ENCODE measurements around the gene PRND. TPM values are rescaled to one million over a fixed set of nuclear protein-coding genes. Genes with fewer than 3 reads are reported as not detected.
"Not testable (repeated sequence)": the region's sequence is repeated elsewhere in the genome, so short reads cannot be mapped to it uniquely, and the experiment has no call there.

Gene PRND
- polyA plus RNA-seq, 4 donors: 3.7 TPM; not detected in 3

DNA sequence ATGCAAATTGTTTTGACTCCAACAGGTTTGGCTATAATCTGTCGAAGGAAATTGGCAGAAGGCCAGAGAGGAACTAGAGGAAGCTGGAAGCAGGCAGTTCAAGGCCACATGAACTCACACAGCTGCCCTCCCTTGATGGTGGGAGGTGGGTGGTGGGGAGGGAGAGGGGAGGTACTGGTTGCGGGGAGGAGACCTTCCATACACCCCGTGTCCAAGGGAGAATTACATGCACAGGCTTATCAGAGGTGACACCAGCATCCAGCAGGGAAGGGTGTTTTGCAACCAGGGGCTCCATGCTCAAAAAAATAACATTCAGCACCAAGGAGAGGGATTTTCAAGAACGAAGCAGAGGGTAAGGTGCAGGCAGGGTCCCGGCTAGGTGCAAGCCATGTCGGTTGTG lies 9.1 kb downstream of the PRND start:
- Histone ChIP-seq H3K36me3 (ENCODE audit: control insufficient read depth in 3 of 3, insufficient read depth in 2 of 3, low read depth in 1 of 3, low read length in 3 of 3) (no peaks in the 10 kb centered on the region), H3K4me1 (ENCODE audit: control insufficient read depth in 3 of 3, insufficient read depth in 2 of 3, low read depth in 1 of 3, low read length in 2 of 3) (peaks cover 0 to 2% (median 0%) of the 10 kb centered on the region in 3 donors), H3K27me3 (ENCODE audit: control insufficient read depth in 3 of 3, insufficient read depth in 3 of 3, low read length in 3 of 3) (no peaks in the 10 kb centered on the region), H3K9me3 (ENCODE audit: control insufficient read depth in 2 of 2, insufficient read depth in 1 of 2, low read depth in 1 of 2, low read length in 1 of 2) (no peaks in the 10 kb centered on the region), H3K4me3 (ENCODE audit: low read depth in 1 of 3, low read length in 3 of 3) (no peak overlapping the region), H3K27ac (ENCODE audit: low read depth in 1 of 3, low read length in 2 of 3) (no peak overlapping the region)
- DNase-seq (no peak), FAIRE-seq (no peak)
- 5 to 11% (median 9%) methylated on average over 6 of the region's 6 CpGs for whole genome bisulfite sequencing, 3 donors

DNA sequence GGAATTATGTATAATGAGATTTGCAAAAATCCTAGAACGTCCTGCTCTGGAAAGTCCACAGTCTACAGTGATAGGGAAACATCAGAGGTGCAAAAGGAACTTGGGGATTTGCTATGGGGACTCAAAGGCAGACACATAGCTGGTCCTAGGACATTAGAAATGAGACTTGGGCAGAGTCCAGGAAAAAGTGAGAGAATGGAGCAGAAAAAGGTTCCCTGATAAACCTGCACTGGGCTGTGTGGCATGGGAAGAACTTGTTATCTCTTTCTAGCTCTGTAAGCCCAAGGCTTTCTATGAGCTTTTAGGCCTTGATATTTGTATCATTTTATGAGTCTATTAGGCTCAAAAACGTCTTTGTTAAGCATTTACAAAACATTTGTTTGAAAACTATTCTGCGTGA lies 15.2 kb downstream of the PRND start:
- FAIRE-seq: no peak
- Histone ChIP-seq H3K27me3 (ENCODE audit: control insufficient read depth in 3 of 3, insufficient read depth in 3 of 3, low read length in 3 of 3) (peaks cover 0 to 3% (median 0%) of the 10 kb centered on the region in 3 donors), H3K9me3 (ENCODE audit: control insufficient read depth in 2 of 2, insufficient read depth in 1 of 2, low read depth in 1 of 2, low read length in 1 of 2) (peaks cover 0 to 5% of the 10 kb centered on the region in 2 donors), H3K4me1 (ENCODE audit: control insufficient read depth in 3 of 3, insufficient read depth in 2 of 3, low read depth in 1 of 3, low read length in 2 of 3) (no peaks in the 10 kb centered on the region), H3K27ac (ENCODE audit: low read depth in 1 of 3, low read length in 2 of 3) (no peak overlapping the region), H3K4me3 (ENCODE audit: low read depth in 1 of 3, low read length in 3 of 3) (no peak overlapping the region), H3K36me3 (ENCODE audit: control insufficient read depth in 3 of 3, insufficient read depth in 2 of 3, low read depth in 1 of 3, low read length in 3 of 3) (no peaks in the 10 kb centered on the region)
- WGBS, 3 donors: 59 to 68% (median 64%) methylated on average over 3 of the region's 3 CpGs
- no peak for DNase-seq

DNA sequence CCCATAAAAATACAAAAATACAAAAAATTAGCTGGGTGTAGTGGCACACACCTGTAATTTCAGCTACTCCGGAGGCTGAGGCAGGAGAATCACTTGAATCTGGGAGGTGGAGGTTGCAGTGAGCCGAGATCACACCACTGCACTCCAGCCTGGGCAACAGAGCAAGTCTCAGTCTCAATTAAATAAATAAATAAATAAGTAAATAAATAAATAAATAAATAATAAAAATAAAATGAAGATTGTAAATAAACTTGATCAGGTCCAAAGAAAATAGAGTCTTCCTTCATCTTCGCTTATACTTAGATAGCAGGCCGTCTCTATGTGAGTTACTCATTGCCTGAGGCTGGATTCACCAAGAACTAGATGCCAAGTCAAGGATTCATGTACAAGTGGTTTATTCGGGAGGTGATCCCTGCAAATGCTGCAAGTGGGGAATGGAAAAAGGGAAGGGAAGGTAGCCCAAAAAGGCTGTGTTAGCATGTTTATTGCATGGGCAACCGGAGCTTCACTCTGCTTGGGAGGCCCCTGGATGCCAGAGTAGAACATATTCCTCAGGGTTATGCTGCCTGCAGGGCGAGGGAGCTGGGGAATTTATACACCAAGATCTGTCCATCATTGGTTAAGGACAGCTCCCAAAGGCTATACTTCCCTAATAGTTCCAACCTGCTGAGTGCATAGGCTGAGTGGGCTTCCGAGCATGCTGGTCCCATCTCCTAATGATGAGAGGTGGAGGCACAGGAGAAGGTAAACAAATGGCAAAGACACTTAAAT lies 16.3 kb downstream of the PRND start:
- no peak overlapping the region for H3K4me3 ChIP-seq (ENCODE audit: low read depth in 1 of 3, low read length in 3 of 3)
- H3K36me3 ChIP-seq (ENCODE audit: control insufficient read depth in 3 of 3, insufficient read depth in 2 of 3, low read depth in 1 of 3, low read length in 3 of 3): no peaks in the 10 kb centered on the region
- WGBS, 3 donors: 88 to 91% (median 89%) methylated on average over 8 of the region's 8 CpGs
- H3K9me3 ChIP-seq (ENCODE audit: control insufficient read depth in 2 of 2, insufficient read depth in 1 of 2, low read depth in 1 of 2, low read length in 1 of 2): peaks cover 0 to 5% of the 10 kb centered on the region in 2 donors
- no peaks in the 10 kb centered on the region for H3K4me1 ChIP-seq (ENCODE audit: control insufficient read depth in 3 of 3, insufficient read depth in 2 of 3, low read depth in 1 of 3, low read length in 2 of 3)
- DNase-seq (no peak), FAIRE-seq (no peak)
- no peak overlapping the region for H3K27ac ChIP-seq (ENCODE audit: low read depth in 1 of 3, low read length in 2 of 3)
- H3K27me3 ChIP-seq (ENCODE audit: control insufficient read depth in 3 of 3, insufficient read depth in 3 of 3, low read length in 3 of 3): peaks cover 0 to 3% (median 0%) of the 10 kb centered on the region in 3 donors

- Histone ChIP-seq H3K36me3 (ENCODE audit: control insufficient read depth in 3 of 3, insufficient read depth in 2 of 3, low read depth in 1 of 3, low read length in 3 of 3) (no peaks in the 10 kb centered on the region), H3K27ac (ENCODE audit: low read depth in 1 of 3, low read length in 2 of 3) (no peak overlapping the region), H3K9me3 (ENCODE audit: control insufficient read depth in 2 of 2, insufficient read depth in 1 of 2, low read depth in 1 of 2, low read length in 1 of 2) (peaks cover 0 to 5% of the 10 kb centered on the region in 2 donors), H3K27me3 (ENCODE audit: control insufficient read depth in 3 of 3, insufficient read depth in 3 of 3, low read length in 3 of 3) (peaks cover 0 to 3% (median 0%) of the 10 kb centered on the region in 3 donors), H3K4me1 (ENCODE audit: control insufficient read depth in 3 of 3, insufficient read depth in 2 of 3, low read depth in 1 of 3, low read length in 2 of 3) (no peaks in the 10 kb centered on the region), H3K4me3 (ENCODE audit: low read depth in 1 of 3, low read length in 3 of 3) (no peak overlapping the region)
- FAIRE-seq (no peak), DNase-seq (peak; percentile 30 to 40)
- 22 to 37% (median 33%) methylated on average over 10 of the region's 10 CpGs for WGBS, 3 donors
Observed at GRCh38 chr20:4740774-4741431, 19.2 kb downstream of the PRND start.

- Histone ChIP-seq H3K9me3 (ENCODE audit: control insufficient read depth in 2 of 2, insufficient read depth in 1 of 2, low read depth in 1 of 2, low read length in 1 of 2) (peaks cover 0 to 7% of the 10 kb centered on the region in 2 donors), H3K27ac (ENCODE audit: low read depth in 1 of 3, low read length in 2 of 3) (no peak overlapping the region), H3K4me3 (ENCODE audit: low read depth in 1 of 3, low read length in 3 of 3) (no peak overlapping the region), H3K27me3 (ENCODE audit: control insufficient read depth in 3 of 3, insufficient read depth in 3 of 3, low read length in 3 of 3) (peaks cover 0 to 15% (median 0%) of the 10 kb centered on the region in 3 donors), H3K36me3 (ENCODE audit: control insufficient read depth in 3 of 3, insufficient read depth in 2 of 3, low read depth in 1 of 3, low read length in 3 of 3) (no peaks in the 10 kb centered on the region), H3K4me1 (ENCODE audit: control insufficient read depth in 3 of 3, insufficient read depth in 2 of 3, low read depth in 1 of 3, low read length in 2 of 3) (no peaks in the 10 kb centered on the region)
- 44 to 51% (median 48%) methylated on average over 6 of the region's 6 CpGs for WGBS, 3 donors
- FAIRE-seq (no peak), DNase-seq (no peak)
Observed at GRCh38 chr20:4748847-4749246, 27.1 kb downstream of the PRND start.

- no peak for DNase-seq
- Histone ChIP-seq H3K36me3 (ENCODE audit: control insufficient read depth in 3 of 3, insufficient read depth in 2 of 3, low read depth in 1 of 3, low read length in 3 of 3) (no peaks in the 10 kb centered on the region), H3K4me3 (ENCODE audit: low read depth in 1 of 3, low read length in 3 of 3) (no peak overlapping the region), H3K27me3 (ENCODE audit: control insufficient read depth in 3 of 3, insufficient read depth in 3 of 3, low read length in 3 of 3) (peaks cover 0 to 15% (median 0%) of the 10 kb centered on the region in 3 donors), H3K9me3 (ENCODE audit: control insufficient read depth in 2 of 2, insufficient read depth in 1 of 2, low read depth in 1 of 2, low read length in 1 of 2) (peaks cover 0 to 7% of the 10 kb centered on the region in 2 donors), H3K4me1 (ENCODE audit: control insufficient read depth in 3 of 3, insufficient read depth in 2 of 3, low read depth in 1 of 3, low read length in 2 of 3) (no peaks in the 10 kb centered on the region), H3K27ac (ENCODE audit: low read depth in 1 of 3, low read length in 2 of 3) (no peak overlapping the region)
- FAIRE-seq: no peak
- WGBS, 3 donors: 55 to 77% (median 72%) methylated on average over 4 of the region's 4 CpGs
Observed at GRCh38 chr20:4749326-4749725, 27.6 kb downstream of the PRND start.

- DNase-seq (no peak), FAIRE-seq (no peak)
- H3K36me3 ChIP-seq (ENCODE audit: control insufficient read depth in 3 of 3, insufficient read depth in 2 of 3, low read depth in 1 of 3, low read length in 3 of 3): no peaks in the 10 kb centered on the region
- no peak overlapping the region for H3K27ac ChIP-seq (ENCODE audit: low read depth in 1 of 3, low read length in 2 of 3)
- H3K4me1 ChIP-seq (ENCODE audit: control insufficient read depth in 3 of 3, insufficient read depth in 2 of 3, low read depth in 1 of 3, low read length in 2 of 3): no peaks in the 10 kb centered on the region
- WGBS, 3 donors: 50 to 63% (median 58%) methylated on average over 4 of the region's 4 CpGs
- no peak overlapping the region for H3K4me3 ChIP-seq (ENCODE audit: low read depth in 1 of 3, low read length in 3 of 3)
- H3K9me3 ChIP-seq (ENCODE audit: control insufficient read depth in 2 of 2, insufficient read depth in 1 of 2, low read depth in 1 of 2, low read length in 1 of 2): peaks cover 0 to 7% of the 10 kb centered on the region in 2 donors
- H3K27me3 ChIP-seq (ENCODE audit: control insufficient read depth in 3 of 3, insufficient read depth in 3 of 3, low read length in 3 of 3): peaks cover 0 to 15% (median 0%) of the 10 kb centered on the region in 3 donors
Observed at GRCh38 chr20:4750381-4750780, 28.7 kb downstream of the PRND start.

DNA sequence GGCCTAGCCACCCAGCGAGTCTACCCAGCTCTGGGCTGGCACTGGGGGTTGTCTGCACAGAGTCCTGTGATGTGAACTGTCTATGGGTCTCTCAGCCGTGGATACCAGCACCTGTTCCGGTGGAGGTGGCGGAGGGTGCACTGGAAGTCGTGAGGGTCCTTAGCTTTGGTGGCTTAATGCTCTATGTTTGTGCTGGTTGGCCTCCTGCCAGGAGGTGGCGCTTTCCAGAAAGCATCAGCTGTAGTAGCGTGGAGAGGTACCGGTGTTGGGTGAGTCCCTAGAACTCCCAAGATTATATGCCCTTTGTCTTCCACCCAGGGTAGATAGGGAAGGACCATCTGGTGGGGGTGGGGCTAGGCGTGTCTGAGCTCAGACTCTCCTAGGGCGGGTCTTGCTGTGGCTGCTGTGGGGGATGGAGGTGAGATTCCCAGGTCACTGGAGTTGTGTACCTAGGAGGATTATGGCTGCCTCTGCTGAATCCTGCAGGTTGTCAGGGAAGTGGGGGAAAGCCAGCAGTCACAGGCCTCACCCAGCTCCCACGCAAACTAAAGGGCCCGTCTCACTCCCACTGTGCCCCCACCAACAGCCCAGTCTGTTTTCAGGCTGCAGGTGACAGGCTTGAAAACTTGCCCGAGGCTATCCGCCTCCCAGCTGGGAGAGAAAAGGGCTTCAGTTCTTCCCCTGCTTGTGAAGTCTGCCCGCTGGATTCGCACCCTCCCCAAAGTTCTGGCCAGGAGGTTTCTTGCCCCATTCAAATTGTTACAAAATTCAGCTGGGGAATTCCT lies 37.6 kb downstream of the PRND start:
- H3K4me1 ChIP-seq (ENCODE audit: control insufficient read depth in 3 of 3, insufficient read depth in 2 of 3, low read depth in 1 of 3, low read length in 2 of 3); H3K9me3 ChIP-seq (ENCODE audit: control insufficient read depth in 2 of 2, insufficient read depth in 1 of 2, low read depth in 1 of 2, low read length in 1 of 2); H3K4me3 ChIP-seq (ENCODE audit: low read depth in 1 of 3, low read length in 3 of 3); H3K27ac ChIP-seq (ENCODE audit: low read depth in 1 of 3, low read length in 2 of 3); FAIRE-seq; H3K36me3 ChIP-seq (ENCODE audit: control insufficient read depth in 3 of 3, insufficient read depth in 2 of 3, low read depth in 1 of 3, low read length in 3 of 3): not testable (repeated sequence)
- 52 to 67% (median 61%) methylated on average over 16 of the region's 16 CpGs for WGBS, 3 donors
- peaks cover 0 to 14% (median 0%) of the 10 kb centered on the region in 3 donors for H3K27me3 ChIP-seq (ENCODE audit: control insufficient read depth in 3 of 3, insufficient read depth in 3 of 3, low read length in 3 of 3)
- peak; percentile 42 to 53 for DNase-seq
